ENCODE results near the gene TMEM156. TPM values are rescaled to one million over a fixed set of nuclear protein-coding genes. Genes with fewer than 3 reads are reported as not detected.

TMEM156 gene
- polyA plus RNA-seq, 1 donor from 2014 or later: not detected

GRCh38 chr4:38994135-38994534 lies 38.1 kb downstream of the TMEM156 start:
- Histone ChIP-seq H3K9me3 (ENCODE audit: low read length) (no peaks in the 10 kb centered on the region), H3K27ac (ENCODE audit: low read length) (no peak overlapping the region), H2AFZ (ENCODE audit: low read depth, low read length) (no peak overlapping the region), H4K20me1 (ENCODE audit: insufficient read depth) (no peaks in the 10 kb centered on the region), H3K36me3 (ENCODE audit: insufficient read depth, low read length) (no peaks in the 10 kb centered on the region), H3K4me2 (ENCODE audit: low read length) (no peak overlapping the region), H3F3A (ENCODE audit: insufficient read depth, low read length, poor library complexity, severe bottlenecking) (no peaks in the 10 kb centered on the region), H3K27me3 (ENCODE audit: insufficient read depth, low read depth, low read length) (no peaks in the 10 kb centered on the region), H3K9me2 (ENCODE audit: insufficient read depth, low read length) (no peaks in the 10 kb centered on the region), H3K4me3 (ENCODE audit: low read length) (no peak overlapping the region), H3K79me2 (replicated peaks; ENCODE audit: insufficient read depth, low read length) (no peaks in the 10 kb centered on the region), H3K9ac (ENCODE audit: low read length) (no peak overlapping the region)
- TF ChIP-seq SMC3 (conservative IDR thresholded peaks at IDR 0.05; ENCODE audit: poor library complexity): no peak
- TF ChIP-seq REST (IDR thresholded peaks at IDR 0.05; ENCODE audit: borderline replicate concordance): no peak
- TF ChIP-seq RAD21 (conservative IDR thresholded peaks at IDR 0.05): no peak
- TF ChIP-seq CTCF (IDR thresholded peaks at IDR 0.05; ENCODE audit: poor library complexity, severe bottlenecking): no peak
- no peak for TF ChIP-seq TAF1 (IDR thresholded peaks at IDR 0.05; ENCODE audit: low read depth)
- TF ChIP-seq MXI1 (conservative IDR thresholded peaks at IDR 0.05; ENCODE audit: poor library complexity, severe bottlenecking): no peak
- TF ChIP-seq EP300 (conservative IDR thresholded peaks at IDR 0.05; ENCODE audit: poor library complexity, severe bottlenecking): no peak
- TF ChIP-seq POLR2AphosphoS5 (IDR thresholded peaks at IDR 0.05): no peak
- no peak for TF ChIP-seq EZH2 (IDR thresholded peaks at IDR 0.05; ENCODE audit: borderline replicate concordance, insufficient read depth, low read length, poor library complexity, severe bottlenecking)

GRCh38 chr4:38993683-38994082 lies 38.5 kb downstream of the TMEM156 start:
- Histone ChIP-seq H4K20me1 (ENCODE audit: insufficient read depth) (no peaks in the 10 kb centered on the region), H3K36me3 (ENCODE audit: insufficient read depth, low read length) (no peaks in the 10 kb centered on the region), H3K79me2 (replicated peaks; ENCODE audit: insufficient read depth, low read length) (no peaks in the 10 kb centered on the region), H3K9me3 (ENCODE audit: low read length) (no peaks in the 10 kb centered on the region), H3K9ac (ENCODE audit: low read length) (no peak overlapping the region), H3K4me2 (ENCODE audit: low read length) (no peak overlapping the region), H3K27ac (ENCODE audit: low read length) (no peak overlapping the region), H2AFZ (ENCODE audit: low read depth, low read length) (no peak overlapping the region), H3K27me3 (ENCODE audit: insufficient read depth, low read depth, low read length) (no peaks in the 10 kb centered on the region), H3K4me3 (ENCODE audit: low read length) (no peak overlapping the region), H3F3A (ENCODE audit: insufficient read depth, low read length, poor library complexity, severe bottlenecking) (no peaks in the 10 kb centered on the region), H3K9me2 (ENCODE audit: insufficient read depth, low read length) (no peaks in the 10 kb centered on the region)
- no peak for TF ChIP-seq RAD21 (conservative IDR thresholded peaks at IDR 0.05)
- TF ChIP-seq EP300 (conservative IDR thresholded peaks at IDR 0.05; ENCODE audit: poor library complexity, severe bottlenecking): no peak
- TF ChIP-seq REST (IDR thresholded peaks at IDR 0.05; ENCODE audit: borderline replicate concordance): no peak
- no peak for TF ChIP-seq CTCF (IDR thresholded peaks at IDR 0.05; ENCODE audit: poor library complexity, severe bottlenecking)
- TF ChIP-seq POLR2AphosphoS5 (IDR thresholded peaks at IDR 0.05): no peak
- no peak for TF ChIP-seq TAF1 (IDR thresholded peaks at IDR 0.05; ENCODE audit: low read depth)
- TF ChIP-seq SMC3 (conservative IDR thresholded peaks at IDR 0.05; ENCODE audit: poor library complexity): no peak
- no peak for TF ChIP-seq MXI1 (conservative IDR thresholded peaks at IDR 0.05; ENCODE audit: poor library complexity, severe bottlenecking)
- TF ChIP-seq EZH2 (IDR thresholded peaks at IDR 0.05; ENCODE audit: borderline replicate concordance, insufficient read depth, low read length, poor library complexity, severe bottlenecking): no peak

All from neural cell (in vitro differentiated cells).